DLD1 (cell line): Measurements from ENCODE around the gene EIF3L.

ENCODE experiments used
- in situ Hi-C: cut with HindIII; loops from 2 replicates; pipeline ENCODE4 v1.10.0; 2017; ENCODE audit warnings: low sequenced_read_pairs

The EIF3L gene

DNA sequence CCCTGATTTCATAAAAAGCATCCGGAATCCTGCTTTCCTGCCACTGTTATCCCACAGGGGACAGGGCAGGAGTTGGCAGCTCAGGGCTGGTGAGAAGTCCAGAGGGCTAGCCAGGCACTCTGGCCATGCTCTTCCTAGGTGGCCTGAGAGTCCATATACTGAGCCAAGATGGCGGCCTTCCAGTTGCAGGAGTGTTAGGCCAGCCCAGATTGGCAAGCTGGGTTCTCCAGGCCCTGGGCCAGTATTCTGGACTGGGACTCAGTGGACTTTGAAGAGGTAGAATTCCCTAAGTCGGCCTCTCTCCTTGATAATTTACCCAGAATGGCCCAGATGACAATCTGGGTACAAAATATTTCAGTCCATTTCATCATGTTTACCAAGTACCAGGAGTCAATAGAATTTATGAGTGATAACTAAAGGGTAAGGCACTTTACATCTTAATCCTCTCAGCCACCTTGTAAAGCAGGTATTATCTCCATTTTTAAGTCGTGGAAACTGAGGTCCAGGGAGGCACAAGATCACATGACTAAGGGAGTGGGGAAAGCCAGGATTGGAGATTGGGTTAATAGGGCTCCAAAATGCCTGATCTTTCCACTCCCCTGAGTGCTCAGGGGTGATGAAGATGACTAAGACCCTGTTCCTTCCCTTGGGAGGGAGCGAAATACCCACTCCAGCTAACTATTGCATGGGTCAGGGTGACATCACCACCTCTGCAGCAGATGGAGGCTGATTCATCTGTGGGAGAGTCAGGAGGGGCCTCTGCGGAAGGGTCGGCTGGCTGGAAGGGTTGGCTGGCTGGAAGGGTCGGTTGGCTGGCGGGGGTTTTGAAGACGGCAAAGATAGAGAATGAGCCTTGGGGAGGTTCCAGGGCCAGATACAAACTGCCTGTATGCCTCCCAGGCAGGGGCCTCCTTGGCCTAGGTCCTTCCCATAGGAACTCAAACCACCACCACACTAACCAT lies 55.6 kb downstream of the EIF3L start:
- in situ Hi-C loops: no loop called here

DNA sequence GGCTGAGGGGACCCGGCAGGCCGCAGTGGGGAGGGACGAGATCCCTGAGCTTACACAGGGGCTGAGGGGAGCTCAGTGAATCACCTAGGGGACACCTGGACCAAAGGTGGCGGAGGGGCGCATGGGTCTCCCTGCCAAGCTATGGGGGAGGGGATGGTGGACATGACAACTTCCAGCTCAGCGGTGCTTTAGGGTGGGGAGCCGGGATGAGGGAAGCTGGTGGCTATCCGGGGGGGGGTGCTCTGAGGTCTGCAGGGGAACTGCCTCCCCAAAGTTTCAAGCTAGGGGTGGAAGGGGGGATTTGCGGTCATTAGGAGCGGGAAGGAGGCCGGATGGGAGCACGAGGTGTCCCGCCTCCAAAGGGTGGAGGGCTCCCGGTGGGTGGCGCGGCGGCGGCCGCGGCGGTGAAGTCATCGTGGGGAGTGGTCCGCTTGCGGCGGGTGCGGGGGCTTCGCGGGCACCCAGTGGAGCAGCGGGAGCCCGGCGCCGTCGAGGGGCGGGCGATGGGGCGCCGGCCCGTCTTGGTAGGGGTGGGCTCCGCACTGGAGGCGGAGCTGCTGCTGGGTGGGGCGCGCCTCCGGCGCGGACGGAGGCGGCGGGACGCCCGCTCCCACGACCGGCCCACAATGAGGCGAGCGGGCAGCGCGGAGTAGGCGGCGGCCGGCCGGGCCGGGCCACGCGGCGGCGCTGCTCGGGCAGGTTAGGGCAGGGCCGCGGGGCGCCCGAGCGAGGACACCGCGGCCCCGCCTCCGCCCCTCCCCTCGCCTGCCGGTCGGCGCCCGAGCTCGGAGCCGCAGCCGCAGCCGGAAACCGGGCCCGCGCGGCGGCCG lies 56.5 kb downstream of the EIF3L start, which contains the start of gene MICALL1:
TSS of gene MICALL1 (plus strand) at position 764 of the 830 bp plus-strand sequence. CDS start 126 bp downstream, outside the sequence.
- in situ Hi-C loops: no loop called here

DNA sequence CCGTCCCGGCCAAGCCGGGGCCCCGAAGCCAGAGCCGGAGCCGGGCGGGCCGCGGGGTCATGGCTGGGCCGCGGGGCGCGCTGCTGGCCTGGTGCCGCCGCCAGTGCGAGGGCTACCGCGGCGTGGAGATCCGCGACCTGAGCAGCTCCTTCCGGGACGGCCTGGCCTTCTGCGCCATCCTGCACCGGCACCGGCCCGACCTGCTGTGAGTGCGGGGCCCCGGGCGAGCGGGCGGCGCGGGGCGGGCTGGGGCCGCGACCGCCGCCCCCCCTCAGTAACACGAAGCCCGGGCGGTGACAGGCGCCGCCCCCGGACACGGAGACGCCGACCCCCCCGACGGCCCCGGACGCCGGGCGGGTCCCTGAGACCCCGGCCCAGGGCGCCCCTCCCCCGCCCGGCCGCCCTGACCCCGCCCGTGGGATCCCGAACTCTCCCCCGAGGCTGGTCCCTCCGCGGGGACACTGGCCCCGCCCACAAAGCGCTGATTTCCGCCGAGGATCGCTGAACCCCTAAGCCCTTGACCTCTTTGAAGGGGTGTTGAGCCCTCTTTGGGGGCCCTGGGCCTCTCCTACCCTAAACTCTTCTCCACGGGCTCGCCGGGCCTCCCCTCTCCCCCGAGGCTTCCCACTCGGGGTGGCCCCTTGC lies 57.3 kb downstream of the EIF3L start:
- in situ Hi-C loops: no loop called here

DNA sequence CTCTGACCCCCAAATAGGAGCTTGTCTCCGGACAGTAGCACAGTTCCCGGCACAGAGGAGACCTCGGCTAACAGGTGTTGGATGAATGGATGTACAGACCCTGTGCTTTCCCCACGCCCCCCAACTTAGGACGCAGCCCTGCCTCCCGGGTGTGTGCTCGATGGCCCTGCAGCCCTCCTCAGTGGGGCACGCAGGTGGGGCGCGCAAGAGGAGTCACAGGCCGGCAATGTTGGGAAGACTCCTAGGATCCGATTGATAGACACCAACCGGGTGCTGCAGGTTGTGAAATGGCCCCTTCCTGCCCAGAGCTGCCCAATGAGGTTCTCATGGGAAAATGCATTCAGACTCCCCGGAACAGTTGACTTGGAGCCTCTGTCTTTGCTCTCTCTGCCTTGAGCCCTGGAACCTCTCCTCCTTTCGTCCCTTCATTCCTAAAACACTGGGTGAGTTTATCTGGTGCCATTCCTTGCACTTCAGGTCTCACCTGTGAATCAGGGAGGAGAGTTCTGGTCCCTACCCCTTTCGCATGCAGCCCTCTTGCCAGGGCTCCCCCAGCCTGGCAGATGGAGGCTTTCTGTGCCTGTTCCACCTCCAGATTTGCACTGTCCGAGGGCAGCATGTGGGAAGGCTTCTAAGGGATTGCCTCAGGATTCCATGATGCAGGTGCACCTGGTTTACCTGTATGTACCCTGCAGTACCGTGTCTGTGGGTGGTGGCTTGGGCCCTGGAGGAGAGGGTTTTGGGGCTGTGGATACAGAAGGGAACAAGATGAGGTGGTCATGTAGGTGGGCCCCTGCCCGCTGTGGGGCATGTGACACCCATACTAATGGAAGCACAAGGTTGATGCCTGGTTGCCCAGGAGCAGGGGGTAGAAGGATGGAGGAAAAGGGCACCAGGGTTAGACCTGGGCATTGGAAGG lies 58.1 kb downstream of the EIF3L start:
- in situ Hi-C loops: no loop called here

DNA sequence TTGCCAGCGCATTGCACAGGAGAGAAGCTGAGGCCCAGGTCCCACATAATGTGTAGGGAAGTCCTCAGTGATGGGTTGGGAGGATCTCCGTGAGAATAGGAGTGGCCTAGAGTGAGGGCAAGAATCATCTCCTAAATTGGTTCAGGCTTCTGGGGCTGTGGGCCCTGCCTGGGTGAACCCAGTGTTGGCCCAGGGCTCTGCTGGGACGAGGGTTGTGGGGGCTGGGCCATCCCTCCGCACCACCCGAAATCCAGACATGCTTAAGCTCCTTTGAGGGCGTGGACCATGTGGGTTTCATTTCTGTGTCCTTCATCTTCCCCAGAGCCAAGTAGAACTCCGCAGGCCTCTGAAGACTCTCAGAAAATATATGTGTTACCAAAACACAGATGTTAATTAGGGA lies 60.5 kb downstream of the EIF3L start:
- in situ Hi-C loops: no loop called here

DNA sequence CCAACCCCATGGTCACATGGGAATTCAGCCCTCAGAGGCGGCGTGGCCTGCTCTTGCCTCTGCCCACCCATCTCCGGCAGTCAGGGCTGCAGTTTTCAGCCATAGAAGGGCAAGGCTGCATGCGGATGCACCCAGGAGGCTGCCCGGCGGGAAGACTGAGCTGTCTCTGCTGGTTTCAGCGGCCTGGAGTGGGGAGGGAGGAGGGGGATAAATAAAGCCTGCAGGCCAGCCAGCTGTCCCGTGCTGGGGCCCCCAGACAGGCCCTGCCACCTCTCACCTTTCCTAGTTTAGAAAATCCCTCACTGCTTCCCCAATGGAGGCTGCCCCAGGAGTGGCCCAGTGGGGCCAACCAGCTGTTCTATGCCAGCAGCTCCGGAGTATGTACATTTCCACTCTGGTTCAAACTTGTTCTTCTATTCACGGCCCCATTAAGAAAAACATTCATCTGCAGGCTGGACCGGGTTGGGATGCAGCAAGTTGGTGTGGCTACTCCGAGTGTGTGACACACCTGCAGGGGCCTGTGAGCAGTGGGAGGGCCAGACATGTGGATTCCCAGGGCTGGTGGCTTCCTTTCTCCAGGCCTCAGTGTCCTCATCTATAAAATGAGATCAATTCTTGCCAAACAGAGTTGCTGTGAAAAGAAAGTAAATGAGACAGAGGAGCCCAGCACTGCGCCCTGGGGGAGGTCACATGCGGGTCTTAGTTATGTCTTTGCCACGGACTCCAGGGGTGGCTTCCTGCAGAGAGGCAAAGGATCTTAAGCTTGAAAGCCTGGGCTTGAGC lies 61.9 kb downstream of the EIF3L start:
- in situ Hi-C loops: no loop called here

DNA sequence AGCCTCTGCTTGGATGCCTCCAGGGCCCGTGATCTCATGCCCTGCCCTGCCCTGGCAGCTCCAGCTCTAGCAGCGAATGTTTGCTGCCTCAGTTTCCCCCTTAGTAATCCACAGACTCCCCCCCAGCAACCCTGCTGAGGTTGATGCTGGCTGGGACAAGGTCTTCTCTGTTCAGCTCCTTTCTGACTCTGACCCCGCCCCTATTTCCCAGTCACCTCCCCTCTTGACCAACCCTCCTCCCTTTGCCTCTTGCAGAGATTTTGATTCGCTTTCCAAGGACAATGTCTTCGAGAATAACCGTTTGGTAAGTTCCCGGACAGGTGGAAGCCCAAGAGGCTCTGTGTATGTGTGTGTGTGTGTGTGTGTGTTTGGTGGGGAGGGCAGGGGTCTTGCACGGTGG lies 62.5 kb downstream of the EIF3L start:
- in situ Hi-C loops: no loop called here

DNA sequence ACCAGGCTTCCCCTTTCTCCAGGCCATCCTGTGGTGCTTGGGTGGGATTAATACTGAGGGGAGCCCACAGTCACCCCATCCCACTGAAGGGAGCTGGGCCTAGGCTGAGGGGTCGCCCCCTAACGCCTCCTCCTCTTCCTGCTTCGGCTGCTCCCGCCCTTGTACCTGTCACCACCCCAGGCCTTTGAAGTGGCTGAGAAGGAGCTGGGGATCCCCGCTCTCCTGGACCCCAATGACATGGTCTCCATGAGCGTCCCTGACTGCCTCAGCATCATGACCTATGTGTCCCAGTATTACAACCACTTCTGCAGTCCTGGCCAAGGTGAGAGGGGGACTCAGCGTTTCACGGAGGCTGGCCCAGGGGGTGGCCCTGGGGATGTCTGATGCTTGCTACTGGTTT lies 63.0 kb downstream of the EIF3L start:
- in situ Hi-C loops: no loop called here

DNA sequence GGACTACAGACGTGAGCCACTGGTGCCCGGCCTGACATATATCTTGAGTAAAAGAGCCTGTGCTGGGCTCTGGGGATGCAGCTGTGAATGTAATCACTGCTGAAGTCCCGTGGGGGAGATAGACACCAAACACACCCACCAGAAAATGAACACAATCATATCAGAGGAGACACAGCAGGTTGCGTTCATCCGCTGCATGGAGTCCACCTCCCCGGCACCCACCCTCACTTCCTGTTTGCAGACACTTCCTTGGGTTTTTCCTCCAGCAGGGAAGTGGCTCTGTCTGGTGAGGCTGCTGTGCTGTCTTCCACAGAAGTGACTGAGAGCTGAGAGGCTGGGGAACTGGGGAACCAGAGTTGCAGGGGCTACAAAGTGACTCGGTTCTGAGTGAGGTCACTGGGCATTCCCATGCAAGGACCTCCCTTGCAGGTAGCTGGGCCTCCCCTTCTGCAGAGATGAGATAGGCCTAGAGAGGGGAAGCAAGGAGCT lies 64.1 kb downstream of the EIF3L start:
- in situ Hi-C loops: no loop called here

DNA sequence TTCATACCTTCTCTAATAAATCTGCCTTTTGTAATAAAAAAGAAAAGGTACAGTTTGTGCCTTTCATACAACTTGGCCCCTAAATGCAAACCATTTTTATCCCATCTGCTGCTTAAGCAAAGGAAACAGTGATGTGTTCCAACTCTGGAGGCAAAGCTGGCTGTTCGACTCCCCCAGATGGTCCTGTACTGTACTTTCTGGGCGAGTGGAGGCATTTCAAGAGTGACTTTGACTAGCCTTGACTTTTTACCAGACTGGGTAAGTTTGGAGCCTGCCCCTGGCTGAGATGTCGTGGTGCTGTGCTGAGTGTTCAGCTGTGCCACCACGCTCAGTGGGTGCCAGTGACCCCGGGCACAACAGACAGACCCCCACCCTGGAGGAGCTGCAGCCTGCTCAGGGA lies 67.1 kb downstream of the EIF3L start:
- in situ Hi-C loops: no loop called here

DNA sequence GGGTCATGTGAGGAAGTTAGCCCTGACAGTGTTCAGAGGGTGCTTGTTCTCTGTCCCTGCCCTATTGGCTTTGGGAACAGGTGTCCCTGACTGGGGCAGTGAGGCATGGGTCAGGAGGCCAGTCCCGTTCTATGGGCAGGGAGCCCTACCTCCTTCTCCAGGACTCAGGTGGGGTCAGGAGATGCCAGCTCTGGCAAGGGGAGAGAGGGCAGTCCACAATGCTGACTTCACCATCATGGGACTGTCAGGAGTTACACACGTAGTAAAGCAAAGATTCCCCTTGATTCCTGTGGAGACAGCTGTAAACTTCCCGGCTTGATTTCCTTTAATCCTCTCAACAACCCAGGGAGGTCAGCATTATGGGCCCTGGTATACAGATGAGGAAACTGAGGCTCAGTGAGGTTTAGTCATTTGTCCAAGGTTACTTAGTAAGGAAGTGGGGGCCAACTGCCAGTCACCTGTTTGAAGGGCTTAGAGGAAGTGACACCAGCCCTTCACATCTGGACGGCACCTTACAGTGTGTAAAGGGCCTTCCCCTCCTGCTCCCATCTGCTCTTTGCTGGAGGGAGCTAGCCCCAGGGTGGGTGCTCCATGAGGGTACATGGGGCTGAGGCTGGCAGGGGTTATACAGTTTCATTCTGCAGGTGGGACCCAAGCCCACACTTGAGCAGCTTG lies 68.8 kb downstream of the EIF3L start:
- in situ Hi-C loops: no loop called here

DNA sequence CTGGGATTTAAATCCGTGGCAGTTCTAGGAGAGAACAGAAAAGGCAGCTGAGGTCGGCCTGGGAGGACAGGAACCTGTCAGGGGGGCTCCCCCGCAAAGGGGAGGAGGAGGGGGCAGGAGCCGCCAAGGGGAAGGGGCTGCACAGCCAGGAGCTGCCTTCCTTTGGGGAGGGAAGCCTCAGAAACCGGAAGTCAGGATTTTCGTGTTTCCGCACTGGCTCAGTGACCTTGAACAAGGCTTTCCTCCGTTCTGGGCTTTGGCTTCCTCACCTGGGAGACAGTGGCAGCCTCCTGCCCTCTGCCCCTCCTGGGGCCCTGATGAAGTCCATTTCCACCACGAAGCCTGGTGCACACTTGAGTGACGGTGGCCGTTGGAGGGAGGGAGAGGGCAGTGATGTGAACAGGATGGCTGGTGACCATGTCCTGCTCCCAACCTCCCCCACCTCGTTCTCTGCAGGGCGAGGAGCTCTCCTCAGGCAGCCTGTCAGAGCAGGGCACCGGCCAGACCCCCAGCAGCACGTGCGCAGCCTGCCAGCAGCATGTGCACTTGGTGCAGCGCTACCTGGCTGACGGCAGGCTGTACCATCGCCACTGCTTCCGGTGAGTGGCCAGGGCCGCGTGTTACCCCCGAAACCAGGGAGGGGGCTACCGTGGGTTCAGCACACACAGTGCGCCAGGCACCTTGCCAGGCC lies 69.5 kb downstream of the EIF3L start:
- in situ Hi-C loops: no loop called here

DNA sequence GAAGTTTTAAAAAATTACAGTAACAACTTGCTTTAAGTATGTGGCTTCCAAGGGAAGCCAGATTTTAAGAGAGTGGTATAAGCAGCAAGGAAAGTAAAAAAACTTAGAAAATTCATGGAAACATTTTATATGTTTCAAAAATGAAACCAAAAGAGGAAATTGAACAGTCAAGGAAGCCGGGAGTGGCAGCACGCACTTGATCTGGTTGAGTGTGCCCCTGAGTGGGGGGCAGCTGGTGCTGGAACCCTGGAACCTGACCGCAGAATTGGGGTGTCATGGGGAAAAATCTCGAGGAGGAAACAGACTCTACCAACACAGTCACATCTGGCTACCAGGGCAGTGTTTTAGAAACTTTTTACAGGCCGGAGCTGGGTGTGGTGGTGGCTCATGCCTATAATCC lies 70.9 kb downstream of the EIF3L start:
- in situ Hi-C loops: no loop called here

DNA sequence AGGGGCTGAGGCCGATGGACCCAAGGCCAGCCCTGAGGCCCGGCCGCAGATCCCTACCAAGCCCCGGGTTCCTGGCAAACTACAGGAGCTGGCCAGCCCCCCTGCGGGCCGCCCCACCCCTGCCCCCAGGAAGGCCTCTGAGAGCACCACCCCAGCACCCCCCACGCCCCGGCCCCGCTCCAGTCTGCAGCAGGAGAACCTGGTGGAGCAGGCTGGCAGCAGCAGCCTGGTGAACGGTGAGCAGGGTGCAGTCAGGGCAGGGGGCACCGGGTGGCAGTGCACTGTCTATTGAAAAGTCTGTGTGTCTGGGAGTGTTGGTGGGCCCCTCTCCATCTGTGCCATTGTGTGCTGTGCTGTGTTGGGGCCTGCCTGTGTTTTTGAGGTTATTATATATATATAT lies 73.0 kb downstream of the EIF3L start:
- in situ Hi-C loops: no loop called here

DNA sequence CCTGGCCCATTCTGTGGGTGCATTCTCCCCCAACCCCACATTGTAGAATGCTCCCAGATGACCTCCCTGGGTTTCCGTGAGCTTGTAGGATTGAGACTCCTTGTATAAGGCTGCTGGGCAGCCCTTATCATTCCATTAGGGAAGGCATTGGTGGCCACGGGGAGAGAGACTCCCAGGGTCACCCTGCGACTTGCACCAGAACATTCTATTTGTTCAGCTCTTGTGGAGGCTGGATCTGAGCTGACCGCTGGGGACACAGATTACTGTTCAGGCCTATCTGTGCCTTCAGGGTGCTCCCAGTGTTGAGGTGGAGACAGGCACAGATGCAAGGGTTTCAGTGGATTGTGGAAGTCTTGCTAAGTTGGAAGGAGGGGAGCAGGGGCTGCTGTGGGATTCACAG lies 74.7 kb downstream of the EIF3L start:
- in situ Hi-C loops: no loop called here

DNA sequence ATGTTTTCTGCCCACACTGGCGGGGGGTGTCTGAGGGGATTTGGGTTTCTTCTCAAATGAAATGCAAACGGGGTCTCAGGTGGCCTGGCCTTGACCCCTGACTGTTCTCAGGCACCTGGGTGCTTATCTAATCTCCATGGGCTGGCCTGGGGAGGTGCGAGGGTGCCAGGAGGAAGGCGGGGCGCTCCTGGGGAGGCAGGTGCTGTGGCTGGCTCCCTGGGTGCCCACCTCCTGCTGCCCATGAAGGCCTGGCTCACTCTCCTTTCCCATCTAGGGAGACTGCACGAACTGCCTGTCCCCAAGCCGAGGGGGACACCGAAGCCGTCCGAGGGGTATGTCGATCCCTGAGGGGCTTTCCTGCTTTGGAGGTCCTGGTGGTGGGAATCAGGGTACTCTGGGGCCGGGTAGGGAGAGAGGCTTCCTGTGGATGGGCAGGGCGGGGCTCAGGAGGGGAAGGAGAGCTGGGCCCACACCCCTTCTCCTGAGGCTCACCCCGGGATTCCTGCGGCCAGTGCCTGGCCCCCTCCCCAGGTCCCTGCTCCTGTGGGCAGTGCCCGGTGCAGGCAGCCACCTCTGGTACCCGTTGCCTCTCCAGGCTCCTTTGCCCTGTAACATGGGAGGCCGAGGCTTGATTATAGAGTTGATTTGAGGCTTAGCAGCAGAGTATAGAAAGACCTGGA lies 75.3 kb downstream of the EIF3L start:
- in situ Hi-C loops: no loop called here

DNA sequence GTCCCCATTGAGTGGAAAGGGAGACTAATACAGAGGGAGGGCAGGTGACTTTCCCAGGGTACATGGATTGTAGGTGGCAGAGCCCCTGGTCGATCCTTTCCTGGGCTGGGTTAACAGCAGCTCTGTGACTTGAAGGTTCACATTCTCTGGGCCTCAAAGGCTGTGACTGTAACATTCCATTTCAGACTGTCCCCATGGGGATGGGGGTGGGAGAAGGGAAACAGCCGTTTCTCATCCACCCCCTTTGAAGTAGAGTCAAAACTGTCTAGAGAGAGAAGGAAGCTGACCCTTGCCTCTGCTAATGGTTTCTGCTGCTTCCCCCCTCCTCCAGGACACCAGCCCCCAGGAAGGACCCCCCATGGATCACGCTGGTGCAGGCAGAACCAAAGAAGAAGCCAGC lies 76.1 kb downstream of the EIF3L start:
- in situ Hi-C loops: no loop called here

DNA sequence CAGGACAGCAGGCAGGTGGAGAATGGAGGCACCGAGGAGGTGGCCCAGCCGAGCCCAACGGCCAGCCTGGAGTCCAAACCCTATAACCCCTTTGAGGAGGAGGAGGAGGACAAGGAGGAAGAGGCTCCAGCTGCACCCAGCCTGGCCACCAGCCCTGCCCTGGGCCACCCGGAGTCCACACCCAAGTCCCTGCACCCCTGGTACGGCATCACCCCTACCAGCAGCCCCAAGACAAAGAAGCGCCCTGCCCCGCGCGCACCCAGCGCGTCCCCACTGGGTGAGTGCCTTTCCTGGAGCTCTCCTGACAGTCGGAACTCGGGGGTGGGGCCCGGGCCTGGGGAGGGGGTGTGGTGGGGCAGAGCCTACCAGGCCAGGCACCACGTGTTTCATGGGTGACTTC lies 76.5 kb downstream of the EIF3L start:
- in situ Hi-C loops: no loop called here
